Neutrophil (primary cell): ENCODE measurements around the gene ARHGAP32.

Experiments used
- H3K27ac ChIP-seq: fragments of 200-600 bp; sonication (generic); 2 replicates; pipeline ENCODE4 v1.5.1; 2016; ENCODE audit warnings: mild to moderate bottlenecking, moderate library complexity
- H3K27me3 ChIP-seq: fragments of 200-600 bp; sonication (generic); 2 replicates; pipeline ENCODE4 v1.6.0; 2016; ENCODE audit warnings: mild to moderate bottlenecking
- H3K36me3 ChIP-seq: fragments of 200-600 bp; sonication (generic); 2 replicates; pipeline ENCODE4 v1.5.1; 2017
- H3K4me1 ChIP-seq, 2 experiments: fragments of 200-600 bp in 1 of 2; sonication (generic) in 1 of 2; 1 replicate in 1 of 2; 2 replicates in 1 of 2; pipeline versions ENCODE4 v1.5.1 to v1.6.1; 2013 to 2016; ENCODE audit warnings: low read depth in 1 of 2, low read length in 1 of 2, mild to moderate bottlenecking in 1 of 2, moderate library complexity in 1 of 2; ENCODE audit not compliant: control insufficient read depth in 1 of 2, insufficient read depth in 1 of 2
- H3K4me3 ChIP-seq, 2 experiments: fragments of 200-600 bp in 1 of 2; sonication (generic) in 1 of 2; 1 replicate in 1 of 2; 2 replicates in 1 of 2; pipeline ENCODE4 v1.5.1; 2013 to 2016; ENCODE audit warnings: low read depth in 1 of 2, low read length in 1 of 2, mild to moderate bottlenecking in 1 of 2, moderate library complexity in 1 of 2
- H3K9me3 ChIP-seq: fragments of 200-600 bp; sonication (generic); 2 replicates; pipeline ENCODE4 v1.5.1; 2016
- CTCF ChIP-seq: fragments of 200-600 bp; sonication (generic); IDR thresholded peaks from 2 replicates; pipeline ENCODE4 v1.5.1; 2016; ENCODE audit warnings: antibody characterized with exemption

ARHGAP32 gene

GRCh38 chr11:129067454-129067853, 124.7 kb downstream of the ARHGAP32 start:
- Histone ChIP-seq H3K36me3 (no peaks in the 10 kb centered on the region), H3K27me3 (no peaks in the 10 kb centered on the region), H3K27ac (no peak overlapping the region), H3K9me3 (no peaks in the 10 kb centered on the region), H3K4me1 (no peaks in the 10 kb centered on the region), H3K4me3 (no peak overlapping the region)
- no peak for TF ChIP-seq CTCF

- Histone ChIP-seq H3K9me3 (no peaks in the 10 kb centered on the region), H3K4me3 (no peak overlapping the region), H3K27ac (no peak overlapping the region), H3K36me3 (no peaks in the 10 kb centered on the region), H3K27me3 (no peaks in the 10 kb centered on the region), H3K4me1 (no peaks in the 10 kb centered on the region)
- TF ChIP-seq CTCF = no peak
Measured at GRCh38 chr11:129066229-129066628, 125.9 kb downstream of the ARHGAP32 start.

GRCh38 chr11:129063118-129063517, 129.0 kb downstream of the ARHGAP32 start:
- H3K27me3 ChIP-seq = no peaks in the 10 kb centered on the region
- H3K36me3 ChIP-seq = no peaks in the 10 kb centered on the region

GRCh38 chr11:129061492-129062230, 130.5 kb downstream of the ARHGAP32 start:
- no peaks in the 10 kb centered on the region for H3K4me1 ChIP-seq
- no peak overlapping the region for H3K27ac ChIP-seq
- no peak overlapping the region for H3K4me3 ChIP-seq
- TF ChIP-seq CTCF = no peak
- H3K27me3 ChIP-seq = no peaks in the 10 kb centered on the region
- H3K36me3 ChIP-seq = no peaks in the 10 kb centered on the region
- no peaks in the 10 kb centered on the region for H3K9me3 ChIP-seq

More at GRCh38 chr11:129063118-129063517, 129.0 kb downstream of the ARHGAP32 start:
- Histone ChIP-seq H3K27ac (no peak overlapping the region), H3K9me3 (no peaks in the 10 kb centered on the region), H3K4me3 (no peak overlapping the region), H3K4me1 (no peaks in the 10 kb centered on the region)
- TF ChIP-seq CTCF = no peak

GRCh38 chr11:129056916-129057315, 135.2 kb downstream of the ARHGAP32 start:
- Histone ChIP-seq H3K9me3 (no peaks in the 10 kb centered on the region), H3K36me3 (no peaks in the 10 kb centered on the region), H3K27ac (no peak overlapping the region), H3K4me1 (no peaks in the 10 kb centered on the region), H3K27me3 (no peaks in the 10 kb centered on the region), H3K4me3 (no peak overlapping the region)
- no peak for TF ChIP-seq CTCF
